ENCODE measurements around the gene RGS18. TPM values are rescaled to one million over a fixed set of nuclear protein-coding genes. Genes with fewer than 3 reads are reported as not detected.

RGS18 gene
- total and polyA plus RNA-seq, 12 donors = 0.74 to 8.2 (median 1.7) TPM

DNA sequence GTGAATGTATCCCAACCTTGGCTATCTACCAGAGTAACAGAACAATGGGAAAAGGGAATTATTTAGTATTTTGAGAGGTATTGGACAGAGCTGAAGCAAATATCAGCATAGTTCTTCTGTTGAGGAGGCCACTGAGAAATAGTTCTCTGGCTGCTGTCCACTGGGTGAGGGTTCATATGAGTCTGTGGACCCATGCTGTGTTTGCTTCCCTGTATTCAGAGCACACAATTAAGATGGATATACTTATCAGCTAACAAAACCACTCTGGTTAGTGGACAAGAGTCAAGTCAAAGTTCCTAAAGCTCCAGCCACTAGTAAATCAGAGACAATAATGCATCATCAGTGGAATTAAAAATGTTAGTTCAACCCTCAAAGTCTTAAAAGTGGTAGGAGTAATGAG lies 66.1 kb downstream of the RGS18 start:
- Histone ChIP-seq H3K4me1 (replicated peaks in 1 of 2) (no peaks in the 10 kb centered on the region), H3K27ac (no peak overlapping the region), H3K27me3 (no peaks in the 10 kb centered on the region), H3K9me3 (replicated peaks in 1 of 3) (no peaks in the 10 kb centered on the region), H3K36me3 (replicated peaks in 1 of 2) (no peaks in the 10 kb centered on the region), H3K4me3 (no peak overlapping the region)
- TF ChIP-seq, protein P1, sequence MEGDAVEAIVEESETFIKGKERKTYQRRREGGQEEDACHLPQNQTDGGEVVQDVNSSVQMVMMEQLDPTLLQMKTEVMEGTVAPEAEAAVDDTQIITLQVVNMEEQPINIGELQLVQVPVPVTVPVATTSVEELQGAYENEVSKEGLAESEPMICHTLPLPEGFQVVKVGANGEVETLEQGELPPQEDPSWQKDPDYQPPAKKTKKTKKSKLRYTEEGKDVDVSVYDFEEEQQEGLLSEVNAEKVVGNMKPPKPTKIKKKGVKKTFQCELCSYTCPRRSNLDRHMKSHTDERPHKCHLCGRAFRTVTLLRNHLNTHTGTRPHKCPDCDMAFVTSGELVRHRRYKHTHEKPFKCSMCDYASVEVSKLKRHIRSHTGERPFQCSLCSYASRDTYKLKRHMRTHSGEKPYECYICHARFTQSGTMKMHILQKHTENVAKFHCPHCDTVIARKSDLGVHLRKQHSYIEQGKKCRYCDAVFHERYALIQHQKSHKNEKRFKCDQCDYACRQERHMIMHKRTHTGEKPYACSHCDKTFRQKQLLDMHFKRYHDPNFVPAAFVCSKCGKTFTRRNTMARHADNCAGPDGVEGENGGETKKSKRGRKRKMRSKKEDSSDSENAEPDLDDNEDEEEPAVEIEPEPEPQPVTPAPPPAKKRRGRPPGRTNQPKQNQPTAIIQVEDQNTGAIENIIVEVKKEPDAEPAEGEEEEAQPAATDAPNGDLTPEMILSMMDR (IDR thresholded peaks at IDR 0.05) = no peak
- no peak for TF ChIP-seq POLR2A (IDR thresholded peaks at IDR 0.05)
- DNase-seq = no peak
- intact Hi-C loops (cut with DNase I) = no loop called here

DNA sequence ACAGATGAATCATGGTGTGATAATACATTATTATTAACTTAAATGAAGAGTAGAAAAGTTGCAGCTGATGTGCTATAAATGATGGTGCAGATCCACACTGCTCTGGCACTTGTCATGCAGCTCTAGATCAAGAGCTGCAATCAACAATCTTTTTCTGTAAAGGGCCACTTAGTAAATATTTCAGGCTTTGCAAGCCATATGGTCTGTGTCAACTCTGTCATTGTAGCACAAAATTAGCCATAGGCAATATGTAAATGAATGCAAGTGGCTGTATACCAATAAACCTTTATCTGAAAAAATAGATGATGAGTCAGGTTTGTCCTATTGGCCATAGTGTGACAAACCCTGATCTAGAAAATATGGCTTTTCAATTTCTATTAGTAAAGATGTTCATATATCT lies 66.6 kb downstream of the RGS18 start:
- Histone ChIP-seq H3K27me3 (no peaks in the 10 kb centered on the region), H3K36me3 (replicated peaks in 1 of 2) (no peaks in the 10 kb centered on the region), H3K4me1 (replicated peaks in 1 of 2) (no peaks in the 10 kb centered on the region), H3K9me3 (replicated peaks in 1 of 3) (no peaks in the 10 kb centered on the region), H3K4me3 (no peak overlapping the region), H3K27ac (no peak overlapping the region)
- intact Hi-C loops (cut with DNase I) = no loop called here
- TF ChIP-seq POLR2A (IDR thresholded peaks at IDR 0.05) = no peak
- TF ChIP-seq, protein P1 (IDR thresholded peaks at IDR 0.05) = no peak
- DNase-seq = no peak

GRCh38 chr1:192225266-192225665 lies 67.0 kb downstream of the RGS18 start:
- no peaks in the 10 kb centered on the region for H3K9me3 ChIP-seq (replicated peaks in 1 of 3)
- TF ChIP-seq, protein P1 (IDR thresholded peaks at IDR 0.05) = no peak
- no peak for TF ChIP-seq POLR2A (IDR thresholded peaks at IDR 0.05)
- no peak overlapping the region for H3K27ac ChIP-seq
- H3K4me1 ChIP-seq (replicated peaks in 1 of 2) = no peaks in the 10 kb centered on the region
- no peak overlapping the region for H3K4me3 ChIP-seq
- WGBS, 4 donors = 75 to 84% (median 78%) methylated on average over 2 of the region's 2 CpGs
- no peaks in the 10 kb centered on the region for H3K27me3 ChIP-seq
- DNase-seq = no peak
- intact Hi-C loops (cut with DNase I) = no loop called here
- H3K36me3 ChIP-seq (replicated peaks in 1 of 2) = no peaks in the 10 kb centered on the region

DNA sequence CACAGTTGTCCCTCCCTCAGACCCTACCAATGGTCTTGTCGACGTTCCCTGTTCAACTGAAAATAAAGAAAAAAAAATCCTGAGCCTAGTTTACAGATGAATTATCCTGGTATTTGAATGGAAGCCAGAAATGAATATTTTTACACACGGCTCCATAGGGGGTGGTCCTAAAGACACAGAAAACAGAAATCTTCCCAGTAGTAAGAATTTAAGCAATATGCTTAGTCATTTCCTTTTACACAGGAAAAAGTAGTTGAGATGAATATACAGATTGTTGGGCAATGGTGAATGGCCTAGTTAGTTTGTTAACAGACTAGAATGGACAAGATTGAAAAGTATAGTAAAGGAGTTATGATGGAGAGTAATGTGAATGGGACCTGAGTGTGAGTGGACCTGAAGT lies 67.4 kb downstream of the RGS18 start:
- intact Hi-C loops (cut with DNase I) = no loop called here
- no peaks in the 10 kb centered on the region for H3K4me1 ChIP-seq (replicated peaks in 1 of 2)
- 63 to 83% (median 69%) methylated on average over 3 of the region's 3 CpGs for WGBS, 4 donors
- H3K36me3 ChIP-seq (replicated peaks in 1 of 2) = no peaks in the 10 kb centered on the region
- H3K27me3 ChIP-seq = no peaks in the 10 kb centered on the region
- H3K27ac ChIP-seq = no peak overlapping the region
- no peak overlapping the region for H3K4me3 ChIP-seq
- DNase-seq = no peak
- no peaks in the 10 kb centered on the region for H3K9me3 ChIP-seq (replicated peaks in 1 of 3)
- TF ChIP-seq, protein P1 (IDR thresholded peaks at IDR 0.05) = no peak
- TF ChIP-seq POLR2A (IDR thresholded peaks at IDR 0.05) = no peak

Measured in adrenal gland (tissue), 12 donors.